Stimulated activated CD8-positive, alpha-beta memory T cell treated with anti-CD3 and anti-CD28 coated beads, Interleukin-7, amount 100 ng/mL, for 1 hour (primary cell): ENCODE results near the gene MRPL11.

Source experiments
- DNase-seq, 2 donors: peaks; one replicate each; pipeline ENCODE4 v3.0.0-alpha.2; 2020; ENCODE audit warnings: low read depth in 2 of 2

The MRPL11 gene

DNA sequence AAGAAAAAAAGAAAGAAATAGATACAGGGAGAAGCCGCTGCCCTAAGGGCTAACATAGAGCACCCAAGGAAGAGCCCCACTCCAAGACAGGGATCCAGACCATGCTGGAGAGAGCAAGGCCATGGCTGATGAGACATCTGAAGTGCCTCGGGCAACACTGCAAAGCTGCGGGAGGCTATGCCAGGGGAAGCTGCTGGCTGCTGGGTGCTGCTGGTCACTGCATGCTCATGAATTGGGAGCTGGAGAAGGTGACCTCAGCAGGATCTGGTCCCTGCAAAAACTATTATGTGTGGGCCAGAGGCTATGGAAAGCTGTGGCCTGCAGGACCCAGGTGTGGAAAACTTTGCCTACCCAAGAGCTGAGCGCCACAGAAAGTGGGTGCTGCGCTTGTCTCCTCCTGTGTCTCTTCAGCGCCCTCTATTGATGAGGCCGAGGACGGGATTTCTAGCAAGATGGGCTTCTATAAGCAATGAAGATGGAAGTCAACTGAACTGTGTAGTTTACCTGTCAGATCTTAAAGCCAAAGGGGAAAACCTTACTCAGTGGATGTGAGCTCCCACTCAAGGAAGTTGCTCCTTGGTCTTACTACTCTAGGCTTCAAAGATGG, 49.8 kb downstream of the MRPL11 start:
- peak; percentile 22 to 42 for DNase-seq

DNA sequence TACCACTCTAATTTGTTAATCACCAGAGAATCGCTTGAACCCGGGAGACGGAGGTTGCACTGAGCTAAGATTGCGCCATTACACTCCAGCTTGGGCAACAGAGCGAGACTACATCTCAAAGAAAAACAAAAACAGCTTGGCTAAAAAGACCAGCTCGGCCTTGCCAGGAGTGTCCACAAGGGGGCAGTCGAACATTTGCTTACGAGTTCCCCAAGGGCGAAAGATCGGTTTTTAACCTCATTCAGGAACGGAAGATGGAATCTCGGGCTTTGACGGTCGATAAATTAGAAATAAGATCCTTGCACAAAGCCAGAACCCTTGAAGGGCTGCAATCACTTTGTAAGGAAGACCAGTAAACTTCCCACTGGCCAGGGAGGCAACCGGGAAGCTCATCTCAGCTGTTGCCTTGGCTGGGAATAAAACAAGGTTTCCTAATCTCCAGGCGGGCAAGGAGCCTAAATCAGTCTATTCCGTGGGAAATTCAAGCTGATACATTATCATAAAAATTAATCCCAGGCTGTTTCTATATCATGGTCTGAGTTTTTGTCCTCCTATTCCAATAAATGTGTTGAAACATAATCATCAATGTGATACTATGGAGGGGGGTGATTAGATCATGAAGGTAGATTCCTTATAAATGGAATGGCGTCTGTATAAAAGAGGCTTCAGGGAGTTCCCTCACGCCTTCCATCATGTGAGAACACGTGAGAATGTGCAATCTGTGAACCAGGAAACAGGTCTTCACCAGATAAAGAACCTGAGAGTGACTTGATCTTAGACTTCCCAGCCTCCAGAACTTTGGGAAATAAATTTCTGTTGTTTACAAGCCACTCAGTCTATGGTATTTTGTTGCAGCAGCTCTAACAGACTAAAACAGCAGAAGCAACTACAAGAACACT, 52.2 kb downstream of the MRPL11 start:
- peak; percentile 65 to 74 for DNase-seq
